K562 (cell line): Measurements from ENCODE around the gene VENTX. TPM values are rescaled to one million over a fixed set of nuclear protein-coding genes. Genes with fewer than 3 reads are reported as not detected.

ENCODE experiments used
- BRF1 ChIP-seq: IDR thresholded peaks from 3 replicates; pipeline ENCODE4 v1.6.1; 2011; ENCODE audit warnings: borderline replicate concordance, mild to moderate bottlenecking; ENCODE audit not compliant: insufficient read length; ENCODE audit errors: extremely low read depth
- FOXJ3 ChIP-seq: sonication (generic); formaldehyde crosslinking; IDR thresholded peaks from 2 replicates; pipeline ENCODE4 v1.4.0; 2020; ENCODE audit warnings: mild to moderate bottlenecking, missing genetic modification reagents
- GABPA ChIP-seq: fragments of 200-800 bp; sonication (Bioruptor generic); conservative IDR thresholded peaks from 2 replicates; pipeline ENCODE4 v1.6.1; 2016; ENCODE audit warnings: low read depth, missing genetic modification characterization, missing compliant biosample characterization
- KLF10 ChIP-seq: fragments of 250-450 bp; sonication (Bioruptor Pico); IDR thresholded peaks from 2 replicates; pipeline ENCODE4 v1.6.1; 2021; ENCODE audit warnings: matching md5 sums
- MYC ChIP-seq, 2 experiments: fragments of 250-450 bp in 1 of 2; sonication (Bioruptor Pico) in 1 of 2; IDR thresholded peaks; 2 replicates each; pipeline versions ENCODE4 v1.5.1 to v1.6.1; 2012 to 2021; ENCODE audit warnings: low read depth in 2 of 2, borderline replicate concordance in 1 of 2, improper control_type of control experiment in 1 of 2, low read length in 1 of 2, mild to moderate bottlenecking in 1 of 2, moderate library complexity in 1 of 2
- PHF8 ChIP-seq: fragments of 200-600 bp; sonication (generic); IDR thresholded peaks from 2 replicates; pipeline ENCODE4 v1.6.1; 2012; ENCODE audit warnings: mixed run types, mild to moderate bottlenecking, inconsistent platforms, low read length, moderate library complexity, borderline replicate concordance
- RFX7 ChIP-seq: fragments of 250-450 bp; sonication (Bioruptor Pico); IDR thresholded peaks from 2 replicates; pipeline ENCODE4 v1.5.1; 2021; ENCODE audit warnings: mild to moderate bottlenecking
- SIN3B ChIP-seq: fragments of 450-650 bp; IDR thresholded peaks from 2 replicates; pipeline ENCODE4 v1.6.1; 2017; ENCODE audit warnings: low read depth, mild to moderate bottlenecking, moderate library complexity
- THRAP3 ChIP-seq: fragments of 450-650 bp; IDR thresholded peaks from 2 replicates; pipeline ENCODE4 v1.6.1; 2016; ENCODE audit warnings: mild to moderate bottlenecking, inconsistent platforms, borderline replicate concordance
- ZBTB1 ChIP-seq: sonication (generic); formaldehyde crosslinking; IDR thresholded peaks from 2 replicates; pipeline ENCODE4 v1.8.1; 2023; ENCODE audit warnings: missing genetic modification reagents, low read depth, mild to moderate bottlenecking, borderline replicate concordance
- ZFX ChIP-seq: sonication (generic); formaldehyde crosslinking; IDR thresholded peaks from 2 replicates; pipeline ENCODE4 v1.8.0; 2022; ENCODE audit warnings: mild to moderate bottlenecking, missing genetic modification reagents, moderate library complexity
- ZNF644 ChIP-seq: fragments of 200-800 bp; sonication (Bioruptor generic); IDR thresholded peaks from 2 replicates; pipeline ENCODE4 v1.6.1; 2016; ENCODE audit warnings: low read depth, missing genetic modification characterization, missing compliant biosample characterization
- ZNF77 ChIP-seq: fragments of 250-450 bp; sonication (Bioruptor Pico); IDR thresholded peaks from 2 replicates; pipeline ENCODE4 v1.5.0; 2020
- polyA plus RNA-seq, 8 experiments: library from polyadenylated mRNA; depleted of rRNA in 4 of 8; stranded (reverse) in 5 of 8; unstranded in 3 of 8; fragments of >200 nt; fragmentation: Nextera tagmentation in 2 of 8; fragmentation: Illumina TruSeq in 1 of 8; extraction: Ambion mirVana in 2 of 8; extraction: Trizol in 1 of 8; gene quantifications; 2 replicates each; pipeline versions ENCODE4 v1.2.1 to v1.2.3, GENCODE V29; 2011 to 2014; ENCODE audit warnings: inconsistent platforms in 1 of 8, missing spikeins in 1 of 8
- total RNA-seq, 7 experiments: library from RNA; depleted of rRNA in 6 of 7; stranded (reverse); fragments of >200 nt in 6 of 7; fragmentation: Illumina TruSeq in 2 of 7; extraction: Trizol in 2 of 7; gene quantifications; 2 replicates each; pipeline versions ENCODE4 v1.2.1 to v1.2.3, GENCODE V29; 2011 to 2021; ENCODE audit warnings: low replicate concordance in 1 of 7
- TF ChIP-seq, protein P1 (sequence below), 2 experiments: fragments of 450-650 bp in 1 of 2; sonication (generic) in 1 of 2; formaldehyde crosslinking in 1 of 2; IDR thresholded peaks; 2 replicates each; pipeline versions ENCODE4 v1.7.1 to v1.9.0; 2016 to 2022; ENCODE audit warnings: inconsistent platforms in 1 of 2, mild to moderate bottlenecking in 1 of 2, missing genetic modification reagents in 1 of 2
- TF ChIP-seq, protein P2 (sequence below): fragments of 200-800 bp; sonication (Bioruptor generic); IDR thresholded peaks from 2 replicates; pipeline ENCODE4 v1.6.1; 2017; ENCODE audit warnings: missing genetic modification characterization, missing compliant biosample characterization
- TF ChIP-seq, protein P3 (sequence below): sonication (generic); IDR thresholded peaks from 2 replicates; pipeline ENCODE4 v1.6.1; 2016

The VENTX gene
- total and polyA plus RNA-seq, 9 of the 15 experiments (the other 6 are each of a cell fraction or from before 2014, with no cell fraction given), result 0.07 to 0.70 (median 0.20) TPM; not detected in 1

DNA sequence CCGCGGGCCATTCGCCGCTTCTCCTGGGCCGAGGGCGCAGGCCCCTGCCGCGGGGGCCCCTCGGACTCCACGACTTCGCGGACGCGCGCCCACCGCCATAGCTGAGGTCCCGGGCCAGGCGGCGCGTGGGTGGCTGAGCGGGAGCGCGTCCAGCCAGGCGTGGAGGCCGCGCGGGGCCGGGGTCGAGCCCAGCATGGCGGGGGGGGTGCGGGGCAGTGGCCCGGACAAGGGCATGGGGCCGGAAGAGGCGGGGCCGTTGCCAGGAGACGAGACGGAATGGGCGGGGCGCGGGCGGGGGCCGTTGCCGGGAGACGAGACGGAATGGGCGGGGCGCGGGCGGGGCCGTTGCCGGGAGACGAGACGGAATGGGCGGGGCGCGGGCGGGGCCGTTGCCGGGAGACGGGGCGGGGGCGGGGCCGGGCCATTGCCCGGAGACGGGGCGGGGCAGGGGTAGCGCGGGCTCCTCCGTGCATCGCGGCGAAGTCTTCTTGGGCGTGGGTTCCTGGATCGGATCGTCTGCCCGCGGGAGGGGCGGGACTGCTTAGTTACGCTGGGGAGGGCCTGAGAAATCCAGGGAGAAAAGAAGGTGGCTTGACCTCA lies 24.2 kb downstream of the VENTX start (continued):
- TF ChIP-seq, protein P1, sequence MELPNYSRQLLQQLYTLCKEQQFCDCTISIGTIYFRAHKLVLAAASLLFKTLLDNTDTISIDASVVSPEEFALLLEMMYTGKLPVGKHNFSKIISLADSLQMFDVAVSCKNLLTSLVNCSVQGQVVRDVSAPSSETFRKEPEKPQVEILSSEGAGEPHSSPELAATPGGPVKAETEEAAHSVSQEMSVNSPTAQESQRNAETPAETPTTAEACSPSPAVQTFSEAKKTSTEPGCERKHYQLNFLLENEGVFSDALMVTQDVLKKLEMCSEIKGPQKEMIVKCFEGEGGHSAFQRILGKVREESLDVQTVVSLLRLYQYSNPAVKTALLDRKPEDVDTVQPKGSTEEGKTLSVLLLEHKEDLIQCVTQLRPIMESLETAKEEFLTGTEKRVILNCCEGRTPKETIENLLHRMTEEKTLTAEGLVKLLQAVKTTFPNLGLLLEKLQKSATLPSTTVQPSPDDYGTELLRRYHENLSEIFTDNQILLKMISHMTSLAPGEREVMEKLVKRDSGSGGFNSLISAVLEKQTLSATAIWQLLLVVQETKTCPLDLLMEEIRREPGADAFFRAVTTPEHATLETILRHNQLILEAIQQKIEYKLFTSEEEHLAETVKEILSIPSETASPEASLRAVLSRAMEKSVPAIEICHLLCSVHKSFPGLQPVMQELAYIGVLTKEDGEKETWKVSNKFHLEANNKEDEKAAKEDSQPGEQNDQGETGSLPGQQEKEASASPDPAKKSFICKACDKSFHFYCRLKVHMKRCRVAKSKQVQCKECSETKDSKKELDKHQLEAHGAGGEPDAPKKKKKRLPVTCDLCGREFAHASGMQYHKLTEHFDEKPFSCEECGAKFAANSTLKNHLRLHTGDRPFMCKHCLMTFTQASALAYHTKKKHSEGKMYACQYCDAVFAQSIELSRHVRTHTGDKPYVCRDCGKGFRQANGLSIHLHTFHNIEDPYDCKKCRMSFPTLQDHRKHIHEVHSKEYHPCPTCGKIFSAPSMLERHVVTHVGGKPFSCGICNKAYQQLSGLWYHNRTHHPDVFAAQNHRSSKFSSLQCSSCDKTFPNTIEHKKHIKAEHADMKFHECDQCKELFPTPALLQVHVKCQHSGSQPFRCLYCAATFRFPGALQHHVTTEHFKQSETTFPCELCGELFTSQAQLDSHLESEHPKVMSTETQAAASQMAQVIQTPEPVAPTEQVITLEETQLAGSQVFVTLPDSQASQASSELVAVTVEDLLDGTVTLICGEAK (IDR thresholded peaks at IDR 0.05), result no peak
- TF ChIP-seq, protein P1 (CRISPR knock-in tag; IDR thresholded peaks at IDR 0.05), result no peak
- TF ChIP-seq, protein P2, sequence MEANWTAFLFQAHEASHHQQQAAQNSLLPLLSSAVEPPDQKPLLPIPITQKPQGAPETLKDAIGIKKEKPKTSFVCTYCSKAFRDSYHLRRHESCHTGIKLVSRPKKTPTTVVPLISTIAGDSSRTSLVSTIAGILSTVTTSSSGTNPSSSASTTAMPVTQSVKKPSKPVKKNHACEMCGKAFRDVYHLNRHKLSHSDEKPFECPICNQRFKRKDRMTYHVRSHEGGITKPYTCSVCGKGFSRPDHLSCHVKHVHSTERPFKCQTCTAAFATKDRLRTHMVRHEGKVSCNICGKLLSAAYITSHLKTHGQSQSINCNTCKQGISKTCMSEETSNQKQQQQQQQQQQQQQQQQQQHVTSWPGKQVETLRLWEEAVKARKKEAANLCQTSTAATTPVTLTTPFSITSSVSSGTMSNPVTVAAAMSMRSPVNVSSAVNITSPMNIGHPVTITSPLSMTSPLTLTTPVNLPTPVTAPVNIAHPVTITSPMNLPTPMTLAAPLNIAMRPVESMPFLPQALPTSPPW (CRISPR knock-in tag), result peak; percentile 94
- TF ChIP-seq GABPA (tag), result peak; percentile 85
- TF ChIP-seq RFX7, result no peak
- peak; percentile 54 for TF ChIP-seq ZFX (CRISPR knock-in tag)
- no peak for TF ChIP-seq ZNF644 (tag)
- peak; percentile 64; the same call in 1 of the 2 replicates for TF ChIP-seq PHF8
- TF ChIP-seq KLF10, result no peak
- TF ChIP-seq FOXJ3, result no peak
- peak; percentile 59 for TF ChIP-seq MYC (IDR thresholded peaks at IDR 0.05; ENCODE audit: low read depth, low read length)
- TF ChIP-seq MYC (CRISPR knock-in tag; IDR thresholded peaks at IDR 0.05; ENCODE audit: borderline replicate concordance, low read depth), result no peak
- TF ChIP-seq SIN3B, result no peak
- TF ChIP-seq, protein P3, sequence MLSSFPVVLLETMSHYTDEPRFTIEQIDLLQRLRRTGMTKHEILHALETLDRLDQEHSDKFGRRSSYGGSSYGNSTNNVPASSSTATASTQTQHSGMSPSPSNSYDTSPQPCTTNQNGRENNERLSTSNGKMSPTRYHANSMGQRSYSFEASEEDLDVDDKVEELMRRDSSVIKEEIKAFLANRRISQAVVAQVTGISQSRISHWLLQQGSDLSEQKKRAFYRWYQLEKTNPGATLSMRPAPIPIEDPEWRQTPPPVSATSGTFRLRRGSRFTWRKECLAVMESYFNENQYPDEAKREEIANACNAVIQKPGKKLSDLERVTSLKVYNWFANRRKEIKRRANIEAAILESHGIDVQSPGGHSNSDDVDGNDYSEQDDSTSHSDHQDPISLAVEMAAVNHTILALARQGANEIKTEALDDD, result no peak
- no peak for TF ChIP-seq ZBTB1 (CRISPR knock-in tag)
- no peak for TF ChIP-seq BRF1
- no peak for TF ChIP-seq ZNF77
- TF ChIP-seq THRAP3, result no peak
